ENCODE results near the gene BTBD16.

BTBD16 gene

GRCh38 chr10:122290833-122291532 is 19.9 kb downstream of the BTBD16 start:
- H3K9me3 ChIP-seq (ENCODE audit: insufficient read depth, low read length): no peaks in the 10 kb centered on the region
- no peaks in the 10 kb centered on the region for H3K79me2 ChIP-seq (ENCODE audit: low read length)
- H4K20me1 ChIP-seq (ENCODE audit: insufficient read depth, low read length): no peaks in the 10 kb centered on the region
- H2AFZ ChIP-seq (ENCODE audit: low read depth, low read length): no peak overlapping the region
- no peaks in the 10 kb centered on the region for H3K36me3 ChIP-seq (replicated peaks; ENCODE audit: low read depth, low read length)
- no peak overlapping the region for H3K27ac ChIP-seq (ENCODE audit: low read length)
- H3K4me3 ChIP-seq (ENCODE audit: low read length): no peak overlapping the region
- H3K27me3 ChIP-seq (ENCODE audit: low read depth, low read length): peaks cover 25% of the 10 kb centered on the region
- H3K4me2 ChIP-seq (ENCODE audit: low read length): no peak overlapping the region
- TF ChIP-seq CTCF (IDR thresholded peaks at IDR 0.05; ENCODE audit: low read depth, low read length) (no peak), EZH2phosphoT487 (IDR thresholded peaks at IDR 0.05; ENCODE audit: low read depth) (no peak)
- H3K9ac ChIP-seq (ENCODE audit: low read length): no peak overlapping the region
- peaks cover 94% of the 10 kb centered on the region for H3K4me1 ChIP-seq (ENCODE audit: low read length)

DNA sequence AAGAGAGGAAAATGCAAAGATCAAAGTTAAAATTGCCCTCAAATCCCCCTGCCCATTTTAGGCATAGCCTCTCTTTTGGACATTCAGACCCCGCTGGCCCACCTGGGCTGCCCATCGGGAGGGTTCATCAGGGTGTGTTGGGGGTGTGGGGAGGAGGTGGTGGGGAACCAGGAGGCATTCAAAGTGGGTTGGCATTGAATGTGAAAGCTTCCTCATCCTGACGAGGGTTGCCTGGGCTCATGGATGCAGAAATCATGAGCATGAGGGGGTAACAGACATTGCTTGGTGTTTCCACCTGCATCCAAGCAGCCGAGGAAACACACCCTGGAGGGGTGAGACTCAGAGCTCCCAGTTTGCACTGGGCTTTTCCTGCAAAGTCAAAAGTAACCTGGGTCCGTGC is 20.6 kb downstream of the BTBD16 start:
- H4K20me1 ChIP-seq (ENCODE audit: insufficient read depth, low read length): no peaks in the 10 kb centered on the region
- no peaks in the 10 kb centered on the region for H3K79me2 ChIP-seq (ENCODE audit: low read length)
- TF ChIP-seq EZH2phosphoT487 (IDR thresholded peaks at IDR 0.05; ENCODE audit: low read depth) (no peak), CTCF (IDR thresholded peaks at IDR 0.05; ENCODE audit: low read depth, low read length) (no peak)
- H3K4me3 ChIP-seq (ENCODE audit: low read length): no peak overlapping the region
- peaks cover 21% of the 10 kb centered on the region for H3K27me3 ChIP-seq (ENCODE audit: low read depth, low read length)
- H3K4me1 ChIP-seq (ENCODE audit: low read length): peaks cover 94% of the 10 kb centered on the region
- H3K36me3 ChIP-seq (replicated peaks; ENCODE audit: low read depth, low read length): no peaks in the 10 kb centered on the region
- no peak overlapping the region for H3K9ac ChIP-seq (ENCODE audit: low read length)
- peak overlapping the region; percentile 54; the same call in 1 of the 2 replicates for H3K4me2 ChIP-seq (ENCODE audit: low read length)
- H3K9me3 ChIP-seq (ENCODE audit: insufficient read depth, low read length): no peaks in the 10 kb centered on the region
- H3K27ac ChIP-seq (ENCODE audit: low read length): no peak overlapping the region
- no peak overlapping the region for H2AFZ ChIP-seq (ENCODE audit: low read depth, low read length)

- Histone ChIP-seq H2AFZ (ENCODE audit: low read depth, low read length) (no peak overlapping the region), H3K9ac (ENCODE audit: low read length) (no peak overlapping the region), H3K4me3 (ENCODE audit: low read length) (no peak overlapping the region), H3K36me3 (replicated peaks; ENCODE audit: low read depth, low read length) (no peaks in the 10 kb centered on the region), H3K27me3 (ENCODE audit: low read depth, low read length) (peaks cover 23% of the 10 kb centered on the region), H3K4me1 (ENCODE audit: low read length) (peaks cover 94% of the 10 kb centered on the region), H3K79me2 (ENCODE audit: low read length) (no peaks in the 10 kb centered on the region), H4K20me1 (ENCODE audit: insufficient read depth, low read length) (no peaks in the 10 kb centered on the region), H3K9me3 (ENCODE audit: insufficient read depth, low read length) (no peaks in the 10 kb centered on the region), H3K27ac (ENCODE audit: low read length) (peak overlapping the region; percentile 82), H3K4me2 (ENCODE audit: low read length) (peak overlapping the region; percentile 54; the same call in 1 of the 2 replicates)
- TF ChIP-seq CTCF (IDR thresholded peaks at IDR 0.05; ENCODE audit: low read depth, low read length) (no peak), EZH2phosphoT487 (IDR thresholded peaks at IDR 0.05; ENCODE audit: low read depth) (no peak)
Measured at GRCh38 chr10:122292376-122292775, 21.3 kb downstream of the BTBD16 start.

- Histone ChIP-seq H3K9ac (ENCODE audit: low read length) (peak overlapping the region; percentile 36; the same call in 1 of the 2 replicates), H2AFZ (ENCODE audit: low read depth, low read length) (no peak overlapping the region), H3K9me3 (ENCODE audit: insufficient read depth, low read length) (no peaks in the 10 kb centered on the region), H3K79me2 (ENCODE audit: low read length) (no peaks in the 10 kb centered on the region), H3K36me3 (replicated peaks; ENCODE audit: low read depth, low read length) (no peaks in the 10 kb centered on the region), H3K27me3 (ENCODE audit: low read depth, low read length) (peaks cover 23% of the 10 kb centered on the region), H3K4me1 (ENCODE audit: low read length) (peaks cover 94% of the 10 kb centered on the region), H3K4me2 (ENCODE audit: low read length) (peak overlapping the region; percentile 54), H3K4me3 (ENCODE audit: low read length) (no peak overlapping the region), H4K20me1 (ENCODE audit: insufficient read depth, low read length) (no peaks in the 10 kb centered on the region), H3K27ac (ENCODE audit: low read length) (peak overlapping the region; percentile 82)
- no peak for TF ChIP-seq EZH2phosphoT487 (IDR thresholded peaks at IDR 0.05; ENCODE audit: low read depth)
- TF ChIP-seq CTCF (IDR thresholded peaks at IDR 0.05; ENCODE audit: low read depth, low read length): no peak
Measured at GRCh38 chr10:122293156-122293960, 22.3 kb downstream of the BTBD16 start.

Data from OCI-LY3 (cell line).